OCI-LY3 (cell line): ENCODE results near the gene C14orf39.

Experiments
- CTCF ChIP-seq: fragments of 200-600, 300-600 bp; sonication (generic); IDR thresholded peaks from 2 replicates; pipeline ENCODE4 v1.5.1; 2014; ENCODE audit warnings: antibody characterized with exemption, low read length, low read depth
- EZH2phosphoT487 ChIP-seq: fragments of 200-600 bp; shearing (Covaris generic); IDR thresholded peaks from 2 replicates; pipeline ENCODE4 v1.6.1; 2018; ENCODE audit warnings: antibody characterized with exemption, mixed run types, low read depth

DNA sequence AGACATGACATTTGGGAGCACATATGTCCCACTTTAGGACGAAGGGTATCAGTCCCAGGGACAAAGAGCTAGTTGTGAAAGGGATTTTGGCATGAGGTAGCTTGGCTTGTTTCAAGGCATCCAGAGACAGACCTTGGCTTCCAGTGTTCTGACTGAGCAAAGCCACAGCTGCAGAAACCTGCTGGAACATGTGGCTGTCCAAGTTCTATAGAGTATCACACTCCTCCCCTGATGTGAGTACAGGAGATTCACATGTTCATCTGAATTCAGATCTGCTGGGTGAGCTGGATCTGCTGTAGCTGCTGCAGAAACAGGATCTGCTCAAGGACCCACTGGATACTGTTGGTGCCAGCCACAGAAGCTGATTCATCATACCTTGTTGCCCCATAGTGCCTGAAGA, 10.1 kb upstream of the C14orf39 start:
- TF ChIP-seq CTCF, result no peak
- no peak for TF ChIP-seq EZH2phosphoT487
